Neuronal stem cell (in vitro differentiated cells): Measurements from ENCODE around the gene IL37.

ENCODE experiments used
- DNase-seq: peaks from one replicate; pipeline ENCODE4 v3.0.0-alpha.2; 2013; ENCODE audit warnings: low spot score
- H2AFZ ChIP-seq: one replicate; pipeline ENCODE4 v1.6.1; 2013; ENCODE audit warnings: mild to moderate bottlenecking, low read length, inconsistent platforms
- H2AK5ac ChIP-seq: 2 replicates; pipeline ENCODE4 v1.6.1; 2013; ENCODE audit warnings: low read depth, mild to moderate bottlenecking, inconsistent platforms, low read length, moderate library complexity, mixed read lengths
- H2BK120ac ChIP-seq: 2 replicates; pipeline ENCODE4 v1.6.1; 2013; ENCODE audit warnings: low read depth, mild to moderate bottlenecking, inconsistent platforms, low read length, moderate library complexity, mixed read lengths
- H2BK12ac ChIP-seq: one replicate; pipeline ENCODE4 v1.6.1; 2013; ENCODE audit warnings: low read length, inconsistent platforms
- H2BK15ac ChIP-seq: 2 replicates; pipeline ENCODE4 v1.6.1; 2013; ENCODE audit warnings: mild to moderate bottlenecking, low read length, inconsistent platforms, mixed read lengths
- H2BK5ac ChIP-seq: one replicate; pipeline ENCODE4 v1.6.1; 2013; ENCODE audit warnings: inconsistent platforms, mild to moderate bottlenecking, low read length, moderate library complexity
- H3K14ac ChIP-seq: one replicate; pipeline ENCODE4 v1.6.1; 2013; ENCODE audit warnings: low read length, inconsistent platforms
- H3K18ac ChIP-seq: 2 replicates; pipeline ENCODE4 v1.6.1; 2013; ENCODE audit warnings: low read length, inconsistent platforms
- H3K23ac ChIP-seq: 2 replicates; pipeline ENCODE4 v1.6.1; 2013; ENCODE audit warnings: low read depth, mild to moderate bottlenecking, mixed read lengths, low read length, inconsistent platforms; ENCODE audit not compliant: poor library complexity
- H3K27ac ChIP-seq: replicated peaks from 3 replicates; pipeline ENCODE4 v1.5.1; 2013; ENCODE audit warnings: low read length, inconsistent platforms
- H3K27me3 ChIP-seq, 3 experiments: 2 replicates each; pipeline ENCODE4 v1.6.1; 2013; ENCODE audit warnings: low read length in 3 of 3, mild to moderate bottlenecking in 2 of 3, inconsistent platforms in 1 of 3, low read depth in 1 of 3, mixed read lengths in 1 of 3, moderate library complexity in 1 of 3; ENCODE audit not compliant: control insufficient read depth in 3 of 3, insufficient read depth in 3 of 3
- H3K36me3 ChIP-seq, 2 donors: replicated peaks in 1 of 2; 2 replicates each; pipeline ENCODE4 v1.6.1; 2013; ENCODE audit warnings: low read length in 2 of 2; ENCODE audit not compliant: control insufficient read depth in 2 of 2, insufficient read depth in 2 of 2
- H3K4ac ChIP-seq: 2 replicates; pipeline ENCODE4 v1.6.1; 2013; ENCODE audit warnings: inconsistent platforms, mild to moderate bottlenecking, low read length, moderate library complexity
- H3K4me1 ChIP-seq, 2 donors: 1 replicate in 1 of 2; 2 replicates in 1 of 2; pipeline ENCODE4 v1.6.1; 2013; ENCODE audit warnings: low read length in 2 of 2, low read depth in 1 of 2; ENCODE audit not compliant: control insufficient read depth in 2 of 2, insufficient read depth in 1 of 2
- H3K4me2 ChIP-seq: one replicate; pipeline ENCODE4 v1.6.1; 2013; ENCODE audit warnings: mild to moderate bottlenecking, low read length, inconsistent platforms; ENCODE audit not compliant: insufficient read depth, poor library complexity, severe bottlenecking
- H3K4me3 ChIP-seq, 2 donors: 2 replicates each; pipeline ENCODE4 v1.5.1; 2013; ENCODE audit warnings: low read length in 2 of 2, mild to moderate bottlenecking in 2 of 2, inconsistent platforms in 1 of 2, moderate library complexity in 1 of 2
- H3K79me1 ChIP-seq: one replicate; pipeline ENCODE4 v1.6.1; 2013; ENCODE audit warnings: low read depth, mild to moderate bottlenecking, inconsistent platforms, low read length, moderate library complexity
- H3K9ac ChIP-seq: one replicate; pipeline ENCODE4 v1.6.1; 2013; ENCODE audit warnings: mild to moderate bottlenecking, low read depth, low read length, inconsistent platforms; ENCODE audit not compliant: poor library complexity
- H3K9me3 ChIP-seq, 2 donors: replicated peaks in 1 of 2; 2 replicates each; pipeline versions ENCODE3 to v1.6.1; 2013; ENCODE audit warnings: low read length in 2 of 2, mild to moderate bottlenecking in 2 of 2, inconsistent platforms in 1 of 2, low read depth in 1 of 2, mixed read lengths in 1 of 2, moderate library complexity in 1 of 2; ENCODE audit not compliant: control insufficient read depth in 2 of 2, insufficient read depth in 1 of 2
- H4K8ac ChIP-seq: one replicate; pipeline ENCODE4 v1.6.1; 2013; ENCODE audit warnings: low read depth, mild to moderate bottlenecking, inconsistent platforms, low read length, moderate library complexity
- H4K91ac ChIP-seq: one replicate; pipeline ENCODE4 v1.6.1; 2013; ENCODE audit warnings: low read length, low read depth, mild to moderate bottlenecking, inconsistent platforms; ENCODE audit not compliant: poor library complexity
- WGBS, 2 donors: extraction: QIAGEN DNeasy Blood & Tissue Kit; methylation state at CpG; one replicate each; pipeline ENCODE4 v1.1.7; 2013; ENCODE audit warnings: missing lambda C conversion rate in 2 of 2, mixed read lengths in 1 of 2; ENCODE audit not compliant: insufficient read length in 2 of 2, insufficient replicate concordance in 1 of 2; ENCODE audit errors: extremely low coverage in 2 of 2; 5-methylcytosine and 5-hydroxymethylcytosine counted together

The IL37 gene

DNA sequence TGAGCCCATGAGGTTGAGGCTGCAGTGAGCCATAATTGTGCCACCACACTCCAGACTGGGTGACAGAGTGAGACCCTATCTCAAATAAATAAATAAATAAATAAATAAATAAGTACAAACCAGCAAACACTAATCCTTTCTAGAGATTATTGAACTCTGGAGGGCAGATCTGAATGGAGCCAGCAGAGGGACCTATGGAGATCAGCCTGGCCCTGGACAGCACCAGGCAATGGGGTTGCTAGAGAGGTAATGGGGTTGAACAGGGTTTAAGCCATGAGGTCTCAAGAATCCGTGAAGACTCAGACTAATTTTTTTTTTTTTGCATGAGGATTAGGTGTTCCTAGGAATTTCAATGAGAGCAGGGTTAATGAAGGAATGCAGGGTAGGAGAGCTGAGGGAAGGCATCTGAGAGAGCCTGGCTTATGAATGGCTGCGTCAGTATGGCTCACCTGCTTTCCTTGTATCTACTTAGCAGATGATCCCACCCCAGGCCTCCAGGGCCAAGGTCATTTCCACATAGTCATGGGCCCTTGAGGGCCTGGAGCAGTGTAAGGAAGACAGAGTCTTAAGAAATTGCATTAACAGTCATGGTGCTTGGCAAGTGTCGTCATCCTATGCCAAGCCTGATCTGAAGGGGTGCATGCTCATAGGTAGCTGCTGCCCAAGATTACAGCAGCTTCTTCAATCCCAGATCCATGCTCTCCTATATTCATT lies 34.6 kb upstream of the IL37 start:
- H3K18ac ChIP-seq: no peak overlapping the region
- no peak overlapping the region for H3K9ac ChIP-seq
- peaks cover 0 to 2% of the 10 kb centered on the region in 2 donors for H3K9me3 ChIP-seq
- no peak overlapping the region for H3K4me2 ChIP-seq
- no peaks in the 10 kb centered on the region for H3K27me3 ChIP-seq
- H2BK12ac ChIP-seq: no peak overlapping the region
- no peak overlapping the region for H3K4ac ChIP-seq
- H3K27ac ChIP-seq: no peak overlapping the region
- DNase-seq: no peak
- H4K8ac ChIP-seq: no peak overlapping the region
- no CpG with 5 or more reads among the region's 3 CpGs for WGBS, 2 donors
- H2AFZ ChIP-seq: no peak overlapping the region
- no peak overlapping the region for H2AK5ac ChIP-seq
- H3K14ac ChIP-seq: no peak overlapping the region
- no peak overlapping the region for H2BK5ac ChIP-seq
- no peak overlapping the region for H2BK15ac ChIP-seq
- no peak overlapping the region for H4K91ac ChIP-seq
- no peaks in the 10 kb centered on the region for H3K79me1 ChIP-seq
- H3K23ac ChIP-seq: no peak overlapping the region
- H2BK120ac ChIP-seq: no peak overlapping the region
- peaks cover 0 to 1% of the 10 kb centered on the region in 2 donors for H3K4me1 ChIP-seq
- H3K36me3 ChIP-seq: no peaks in the 10 kb centered on the region
- no peak overlapping the region for H3K4me3 ChIP-seq

DNA sequence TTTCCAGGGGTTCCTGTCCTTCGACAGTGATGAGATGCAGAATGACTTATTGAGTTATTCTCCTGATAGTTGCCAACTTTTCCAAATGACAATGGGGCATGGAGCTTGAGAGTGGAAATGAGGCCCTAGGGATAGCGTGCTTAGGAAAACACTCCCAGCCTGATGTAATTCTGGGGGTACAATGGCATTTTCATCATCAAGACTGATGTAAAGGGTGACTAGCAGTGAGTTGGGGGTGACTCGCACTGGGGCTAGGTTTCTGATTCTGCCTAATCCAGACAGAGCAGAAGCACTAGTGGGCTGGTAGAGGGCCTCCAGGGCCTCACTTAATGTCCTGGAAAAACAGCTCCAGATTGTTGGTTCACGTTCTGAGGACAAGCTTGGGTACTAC lies 34.0 kb upstream of the IL37 start:
- no peak overlapping the region for H3K9ac ChIP-seq
- no peak overlapping the region for H3K27ac ChIP-seq
- H2BK120ac ChIP-seq: no peak overlapping the region
- H2AK5ac ChIP-seq: no peak overlapping the region
- H3K4me3 ChIP-seq: peak overlapping the region in 1 of 2 donors; percentile 16
- WGBS, 2 donors: no CpG with 5 or more reads among the region's 4 CpGs
- no peak overlapping the region for H2BK5ac ChIP-seq
- no peak overlapping the region for H3K23ac ChIP-seq
- no peak overlapping the region for H3K4me2 ChIP-seq
- H3K79me1 ChIP-seq: no peaks in the 10 kb centered on the region
- peaks cover 0 to 2% of the 10 kb centered on the region in 2 donors for H3K9me3 ChIP-seq
- no peak overlapping the region for H2BK15ac ChIP-seq
- peaks cover 0 to 2% of the 10 kb centered on the region in 2 donors for H3K4me1 ChIP-seq
- no peak overlapping the region for H3K14ac ChIP-seq
- no peak overlapping the region for H2BK12ac ChIP-seq
- no peak overlapping the region for H2AFZ ChIP-seq
- no peak overlapping the region for H3K4ac ChIP-seq
- no peaks in the 10 kb centered on the region for H3K36me3 ChIP-seq
- DNase-seq: no peak
- no peak overlapping the region for H3K18ac ChIP-seq
- no peaks in the 10 kb centered on the region for H3K27me3 ChIP-seq
- no peak overlapping the region for H4K8ac ChIP-seq
- no peak overlapping the region for H4K91ac ChIP-seq

DNA sequence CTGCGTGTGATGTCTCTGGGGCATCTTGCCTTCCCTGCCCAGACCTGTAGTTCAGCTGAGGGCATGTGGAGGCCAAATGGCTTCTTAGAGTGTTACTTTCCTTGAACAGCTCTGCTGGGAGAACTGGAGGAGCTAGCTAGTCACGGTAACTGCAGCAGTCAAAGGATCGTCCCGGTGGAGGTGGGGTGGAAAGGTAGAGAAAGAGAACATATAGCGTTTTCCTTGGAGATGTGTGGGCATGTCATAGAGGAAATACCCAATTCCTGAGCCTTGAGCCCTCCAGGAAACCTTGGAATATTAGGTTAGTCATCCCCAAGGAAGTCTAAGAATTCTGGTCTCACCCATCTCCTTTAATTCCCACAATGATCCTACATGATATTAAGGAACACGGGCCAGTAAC lies 33.5 kb upstream of the IL37 start:
- Histone ChIP-seq H3K9me3 (peaks cover 0 to 2% of the 10 kb centered on the region in 2 donors), H4K91ac (no peak overlapping the region), H2AK5ac (no peak overlapping the region), H3K23ac (no peak overlapping the region), H3K4ac (no peak overlapping the region), H2BK15ac (no peak overlapping the region), H4K8ac (no peak overlapping the region), H2BK5ac (no peak overlapping the region), H3K18ac (no peak overlapping the region), H3K14ac (no peak overlapping the region), H2AFZ (no peak overlapping the region), H3K79me1 (no peaks in the 10 kb centered on the region), H2BK120ac (no peak overlapping the region), H3K4me1 (peaks cover 0 to 2% of the 10 kb centered on the region in 2 donors), H3K9ac (no peak overlapping the region), H3K27me3 (no peaks in the 10 kb centered on the region), H2BK12ac (no peak overlapping the region), H3K4me3 (peak overlapping the region in 1 of 2 donors; percentile 16), H3K36me3 (no peaks in the 10 kb centered on the region), H3K27ac (no peak overlapping the region), H3K4me2 (no peak overlapping the region)
- no peak for DNase-seq
- WGBS, 2 donors: no CpG with 5 or more reads among the region's 6 CpGs

DNA sequence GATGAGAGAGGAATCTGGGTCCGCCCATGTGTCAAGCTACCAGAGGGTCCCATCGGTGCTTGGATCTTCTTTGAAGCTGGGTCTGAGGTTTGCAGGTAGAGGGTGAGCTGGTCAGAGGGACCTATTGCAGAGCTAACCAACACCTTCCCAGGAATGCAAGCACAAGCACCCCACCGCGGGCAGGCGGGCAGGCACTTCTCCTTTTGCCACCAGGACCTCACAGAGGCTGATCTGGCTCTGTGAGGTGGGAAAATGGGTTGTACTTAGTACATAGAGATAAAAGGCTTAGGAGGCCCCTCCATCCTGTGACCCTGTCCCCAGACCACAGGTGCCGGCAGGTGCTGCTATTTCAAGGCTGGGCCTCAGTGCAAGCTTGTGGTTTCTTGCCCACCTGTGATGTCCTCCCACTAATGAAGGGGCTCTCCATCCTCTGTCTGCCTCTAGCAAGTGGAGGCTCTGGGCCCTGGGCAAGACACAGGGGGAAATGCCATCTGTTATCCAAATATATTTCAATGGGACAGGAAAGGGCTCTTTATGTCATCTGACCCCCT lies 31.4 kb upstream of the IL37 start:
- Histone ChIP-seq H2BK120ac (no peak overlapping the region), H3K4ac (no peak overlapping the region), H3K14ac (no peak overlapping the region), H3K23ac (no peak overlapping the region), H3K79me1 (no peaks in the 10 kb centered on the region), H3K27ac (no peak overlapping the region), H4K91ac (no peak overlapping the region), H2AFZ (no peak overlapping the region), H3K27me3 (peaks cover 0 to 3% (median 0%) of the 10 kb centered on the region in 3 experiments), H3K4me2 (no peak overlapping the region), H2BK15ac (no peak overlapping the region), H3K36me3 (no peaks in the 10 kb centered on the region), H3K9me3 (peaks cover 0 to 2% of the 10 kb centered on the region in 2 donors), H4K8ac (no peak overlapping the region), H2BK5ac (no peak overlapping the region), H3K9ac (no peak overlapping the region), H3K4me3 (no peak overlapping the region), H3K4me1 (peaks cover 0 to 2% of the 10 kb centered on the region in 2 donors), H2BK12ac (no peak overlapping the region), H2AK5ac (no peak overlapping the region), H3K18ac (no peak overlapping the region)
- WGBS, 2 donors: no CpG with 5 or more reads among the region's 6 CpGs
- no peak for DNase-seq
